Lower leg skin (tissue), 4 donors: Measurements from ENCODE around the gene NCOA3. TPM values are rescaled to one million over a fixed set of nuclear protein-coding genes. Genes with fewer than 3 reads are reported as not detected.

Experiments used
- DNase-seq, 2 donors: peaks; one replicate each; pipeline ENCODE4 v3.0.0-alpha.2; 2019; ENCODE audit warnings: low spot score in 2 of 2
- H3K4me3 ChIP-seq: fragments of 200-600 bp; sonication (generic); 2 replicates; pipeline ENCODE4 v1.5.1; 2017; ENCODE audit warnings: mild to moderate bottlenecking, low read depth; ENCODE audit not compliant: poor library complexity, severe bottlenecking
- POLR2A ChIP-seq, 2 donors: fragments of 450-650 bp; IDR thresholded peaks; one replicate each; pipeline ENCODE4 v1.6.1; 2016 to 2017; ENCODE audit warnings: antibody characterized with exemption in 2 of 2, mild to moderate bottlenecking in 1 of 2, moderate library complexity in 1 of 2
- WGBS, 2 donors: methylation state at CpG; one replicate each; pipeline ENCODE4 v1.1.5; 2018; 5-methylcytosine and 5-hydroxymethylcytosine counted together
- intact Hi-C: fragments of 100-400 bp; cut with DNase I; formaldehyde crosslinking; loops from one replicate; pipeline ENCODE4 v1.15.0; 2023; ENCODE audit warnings: low total_unique reads
- total RNA-seq, 4 donors: library from RNA; depleted of rRNA; stranded (reverse); fragments of >200 nt; gene quantifications; one replicate each; pipeline ENCODE4 v1.1.0, GENCODE V29; 2016
- TF ChIP-seq, protein P1 (sequence below), 3 donors: fragments of 450-650 bp; IDR thresholded peaks; one replicate each; pipeline ENCODE4 v1.5.1; 2016; ENCODE audit warnings: antibody characterized with exemption in 3 of 3, mild to moderate bottlenecking in 3 of 3, moderate library complexity in 2 of 3

The NCOA3 gene
- total RNA-seq, 4 donors from 2014 or later, result 43.6 to 55.0 (median 49.5) TPM

DNA sequence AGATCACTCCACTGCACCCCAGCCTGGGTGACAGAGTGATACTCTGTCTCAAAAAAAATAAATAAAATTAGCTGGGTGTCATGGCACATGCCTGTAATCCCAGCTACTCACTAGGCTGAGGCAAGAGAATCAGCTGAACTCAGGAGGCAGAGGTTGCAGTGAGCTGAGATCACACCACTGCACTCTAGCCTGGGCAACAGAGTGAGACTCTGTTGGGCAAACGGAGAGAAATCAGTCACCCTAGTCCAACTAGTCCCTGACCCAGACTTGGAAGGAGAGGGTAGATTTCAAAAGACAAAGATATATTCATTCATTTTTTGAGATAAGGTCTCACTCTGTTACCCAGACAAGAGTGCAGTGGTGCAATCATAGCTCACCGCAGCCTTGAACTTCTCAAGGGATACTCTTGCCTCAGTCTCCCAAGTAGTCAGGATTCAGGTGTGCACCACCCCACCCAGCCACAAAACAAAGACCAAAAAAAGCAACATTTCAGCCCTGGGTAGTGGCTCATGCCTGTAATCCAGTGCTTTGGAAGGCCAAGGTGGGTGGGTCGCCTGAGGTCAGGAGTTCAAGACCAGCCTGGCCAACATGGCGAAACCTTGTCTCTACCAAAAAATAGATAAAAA, 26.2 kb upstream of the NCOA3 start:
- TF ChIP-seq POLR2A (IDR thresholded peaks at IDR 0.05), result no peak
- TF ChIP-seq, protein P1, sequence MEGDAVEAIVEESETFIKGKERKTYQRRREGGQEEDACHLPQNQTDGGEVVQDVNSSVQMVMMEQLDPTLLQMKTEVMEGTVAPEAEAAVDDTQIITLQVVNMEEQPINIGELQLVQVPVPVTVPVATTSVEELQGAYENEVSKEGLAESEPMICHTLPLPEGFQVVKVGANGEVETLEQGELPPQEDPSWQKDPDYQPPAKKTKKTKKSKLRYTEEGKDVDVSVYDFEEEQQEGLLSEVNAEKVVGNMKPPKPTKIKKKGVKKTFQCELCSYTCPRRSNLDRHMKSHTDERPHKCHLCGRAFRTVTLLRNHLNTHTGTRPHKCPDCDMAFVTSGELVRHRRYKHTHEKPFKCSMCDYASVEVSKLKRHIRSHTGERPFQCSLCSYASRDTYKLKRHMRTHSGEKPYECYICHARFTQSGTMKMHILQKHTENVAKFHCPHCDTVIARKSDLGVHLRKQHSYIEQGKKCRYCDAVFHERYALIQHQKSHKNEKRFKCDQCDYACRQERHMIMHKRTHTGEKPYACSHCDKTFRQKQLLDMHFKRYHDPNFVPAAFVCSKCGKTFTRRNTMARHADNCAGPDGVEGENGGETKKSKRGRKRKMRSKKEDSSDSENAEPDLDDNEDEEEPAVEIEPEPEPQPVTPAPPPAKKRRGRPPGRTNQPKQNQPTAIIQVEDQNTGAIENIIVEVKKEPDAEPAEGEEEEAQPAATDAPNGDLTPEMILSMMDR (IDR thresholded peaks at IDR 0.05), result no peak
- no peak for DNase-seq
- 87 to 92% methylated on average over 4 of the region's 4 CpGs for WGBS, 2 donors
- no peak overlapping the region for H3K4me3 ChIP-seq
- intact Hi-C loops, result no loop called here

GRCh38 chr20:47476452-47476851, 25.2 kb upstream of the NCOA3 start:
- no peak for DNase-seq
- intact Hi-C loops, result no loop called here
- 84 to 96% methylated on average over 2 of the region's 2 CpGs for WGBS, 2 donors
- no peak overlapping the region for H3K4me3 ChIP-seq
- TF ChIP-seq POLR2A (IDR thresholded peaks at IDR 0.05), result no peak
- TF ChIP-seq, protein P1 (IDR thresholded peaks at IDR 0.05), result no peak

DNA sequence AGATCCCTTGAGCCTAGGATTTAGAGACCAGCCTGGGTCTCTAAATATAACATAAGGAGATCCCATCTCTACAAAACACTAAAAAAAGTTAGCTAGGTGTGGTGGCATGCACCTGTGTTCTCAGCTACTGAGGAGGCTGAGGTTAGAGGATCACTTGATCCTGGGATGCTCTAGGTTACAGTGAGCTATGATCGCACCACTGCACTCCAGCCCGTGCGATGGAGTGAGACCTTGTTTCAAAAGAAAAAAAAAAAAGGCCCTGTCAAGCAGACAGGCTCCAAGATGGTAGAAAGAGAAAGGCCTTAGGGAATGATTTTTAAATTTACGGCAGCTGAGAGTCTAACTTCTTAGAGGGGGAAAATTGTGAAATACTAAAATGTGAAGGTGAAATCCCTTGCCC, 22.6 kb upstream of the NCOA3 start:
- DNase-seq, result no peak
- H3K4me3 ChIP-seq, result no peak overlapping the region
- intact Hi-C loops, result no loop called here
- TF ChIP-seq, protein P1 (IDR thresholded peaks at IDR 0.05), result no peak
- no peak for TF ChIP-seq POLR2A (IDR thresholded peaks at IDR 0.05)
- WGBS, 2 donors, result 80 to 88% methylated on average over 4 of the region's 4 CpGs

DNA sequence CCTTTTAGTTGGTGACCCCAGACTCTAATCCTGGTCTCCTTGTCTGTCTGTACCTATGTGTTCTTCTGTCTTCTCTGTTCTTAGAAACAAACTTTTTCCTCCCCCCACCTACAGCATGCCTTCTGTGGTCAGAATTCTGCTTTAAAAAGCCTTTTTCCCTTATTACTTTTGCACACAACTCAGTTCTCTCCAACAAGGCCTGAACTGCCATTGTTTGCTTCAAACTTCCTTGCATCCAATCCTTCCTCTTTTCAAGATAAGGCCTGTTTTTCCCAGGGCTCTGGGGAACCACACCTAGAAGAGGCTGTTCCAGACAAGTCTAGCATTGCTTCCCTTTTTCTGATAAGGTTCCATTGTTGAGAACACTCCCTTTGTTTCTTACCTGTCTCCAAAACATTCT, 22.2 kb upstream of the NCOA3 start:
- intact Hi-C loops, result no loop called here
- TF ChIP-seq, protein P1 (IDR thresholded peaks at IDR 0.05), result no peak
- TF ChIP-seq POLR2A (IDR thresholded peaks at IDR 0.05), result no peak
- H3K4me3 ChIP-seq, result no peak overlapping the region

GRCh38 chr20:47480239-47480638, 21.4 kb upstream of the NCOA3 start:
- DNase-seq, result no peak
- intact Hi-C loops, result no loop called here
- no peak overlapping the region for H3K4me3 ChIP-seq
- TF ChIP-seq, protein P1 (IDR thresholded peaks at IDR 0.05), result no peak
- TF ChIP-seq POLR2A (IDR thresholded peaks at IDR 0.05), result no peak
- 86 to 94% methylated on average over 6 of the region's 6 CpGs for WGBS, 2 donors

More for the DNA sequence above, 22.2 kb upstream of the NCOA3 start:
- no peak for DNase-seq

DNA sequence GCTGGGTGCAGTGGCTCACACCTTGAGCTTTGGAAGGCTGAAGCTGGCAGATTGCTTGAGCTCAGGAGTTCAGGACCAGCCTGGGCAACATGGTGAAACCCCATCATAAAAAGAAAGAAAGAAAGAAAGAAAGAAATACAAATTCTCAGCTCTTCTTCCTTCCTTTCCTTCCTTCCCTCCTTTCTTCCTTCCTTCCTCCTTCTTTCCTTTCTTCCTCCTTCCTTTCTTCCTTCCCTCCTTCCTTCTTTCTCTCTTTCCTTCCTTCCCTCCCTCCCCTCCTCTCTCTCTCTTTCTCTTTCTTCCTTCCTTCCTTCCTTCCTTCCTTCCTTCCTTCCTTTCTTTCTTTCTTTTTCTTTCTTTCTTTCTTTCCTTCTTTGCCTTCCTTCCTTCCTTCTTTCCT, 21.0 kb upstream of the NCOA3 start:
- no peak for TF ChIP-seq POLR2A (IDR thresholded peaks at IDR 0.05)
- TF ChIP-seq, protein P1 (IDR thresholded peaks at IDR 0.05), result no peak
- no peak for DNase-seq
- no peak overlapping the region for H3K4me3 ChIP-seq
- intact Hi-C loops, result no loop called here
